Heart left ventricle (tissue), 13 donors: ENCODE results near the gene TLL1.

Experiments used
- POLR2A ChIP-seq, 2 donors: fragments of 450-650 bp; IDR thresholded peaks; one replicate each; pipeline ENCODE4 v1.6.1; 2017; ENCODE audit warnings: antibody characterized with exemption in 2 of 2, mild to moderate bottlenecking in 2 of 2, moderate library complexity in 2 of 2
- TF ChIP-seq, protein P1 (sequence below), 12 donors: fragments of 200-600 bp; sonication (generic) in 4 of 12; IDR thresholded peaks; one replicate each; pipeline versions ENCODE4 v1.5.0 to v1.8.0; 2018 to 2022; ENCODE audit warnings: antibody characterized with exemption in 12 of 12, mild to moderate bottlenecking in 5 of 12
- donor health status: ischemic (EF 13 %, LVEDD 7.1; RV severe dilation, severe dysfunction).
- donor health status: DM: no; HTN: yes; CAD: no.
- donor health status: DM: no; HTN: no; CAD: no.
- donor health status: ischemic (EF 25% LVEDD 6.9; RV normal size, moderate dysfunction).
- donor health status: ischemic (EF 25% LVEDD 5.7; RV mildly dilated, moderate dysfunction).
- donor health status: ischemic (EF 35%, LVEDD 5.7; RV mildly dilated, moderate dysfunction).
- donor health status: nonischemic (EF 11% LVEDD 7.7; RV severe dilation, severe dysfunction).
- donor health status: DM: yes; HTN: yes; CAD: no.
- donor health status: PGD.
- donor health status: ischemic (EF 29% LVEDD 5.4; RV normal size, mild dysfunction).
- donor health status: nonischemic (EF 23%, LVEDD 6.1; RV moderate dilation, normal function).

GRCh38 chr4:166092797-166093290, 219.8 kb downstream of the TLL1 start:
- TF ChIP-seq, protein P1, sequence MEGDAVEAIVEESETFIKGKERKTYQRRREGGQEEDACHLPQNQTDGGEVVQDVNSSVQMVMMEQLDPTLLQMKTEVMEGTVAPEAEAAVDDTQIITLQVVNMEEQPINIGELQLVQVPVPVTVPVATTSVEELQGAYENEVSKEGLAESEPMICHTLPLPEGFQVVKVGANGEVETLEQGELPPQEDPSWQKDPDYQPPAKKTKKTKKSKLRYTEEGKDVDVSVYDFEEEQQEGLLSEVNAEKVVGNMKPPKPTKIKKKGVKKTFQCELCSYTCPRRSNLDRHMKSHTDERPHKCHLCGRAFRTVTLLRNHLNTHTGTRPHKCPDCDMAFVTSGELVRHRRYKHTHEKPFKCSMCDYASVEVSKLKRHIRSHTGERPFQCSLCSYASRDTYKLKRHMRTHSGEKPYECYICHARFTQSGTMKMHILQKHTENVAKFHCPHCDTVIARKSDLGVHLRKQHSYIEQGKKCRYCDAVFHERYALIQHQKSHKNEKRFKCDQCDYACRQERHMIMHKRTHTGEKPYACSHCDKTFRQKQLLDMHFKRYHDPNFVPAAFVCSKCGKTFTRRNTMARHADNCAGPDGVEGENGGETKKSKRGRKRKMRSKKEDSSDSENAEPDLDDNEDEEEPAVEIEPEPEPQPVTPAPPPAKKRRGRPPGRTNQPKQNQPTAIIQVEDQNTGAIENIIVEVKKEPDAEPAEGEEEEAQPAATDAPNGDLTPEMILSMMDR (IDR thresholded peaks at IDR 0.05) = no peak
- no peak for TF ChIP-seq POLR2A (IDR thresholded peaks at IDR 0.05)
